HG03457 (cell line): ENCODE measurements around the gene RABEP1.
"Not testable (repeated sequence)": the region's sequence is repeated elsewhere in the genome, so short reads cannot be mapped to it uniquely, and the experiment has no call there.

Experiments used
- ATAC-seq: cut with Tn5 transposase; IDR thresholded peaks from one replicate; pipeline ENCODE4 v1.9.1; 2021; ENCODE audit warnings: moderate number of reproducible peaks; ENCODE audit not compliant: unreplicated experiment

RABEP1 gene

DNA sequence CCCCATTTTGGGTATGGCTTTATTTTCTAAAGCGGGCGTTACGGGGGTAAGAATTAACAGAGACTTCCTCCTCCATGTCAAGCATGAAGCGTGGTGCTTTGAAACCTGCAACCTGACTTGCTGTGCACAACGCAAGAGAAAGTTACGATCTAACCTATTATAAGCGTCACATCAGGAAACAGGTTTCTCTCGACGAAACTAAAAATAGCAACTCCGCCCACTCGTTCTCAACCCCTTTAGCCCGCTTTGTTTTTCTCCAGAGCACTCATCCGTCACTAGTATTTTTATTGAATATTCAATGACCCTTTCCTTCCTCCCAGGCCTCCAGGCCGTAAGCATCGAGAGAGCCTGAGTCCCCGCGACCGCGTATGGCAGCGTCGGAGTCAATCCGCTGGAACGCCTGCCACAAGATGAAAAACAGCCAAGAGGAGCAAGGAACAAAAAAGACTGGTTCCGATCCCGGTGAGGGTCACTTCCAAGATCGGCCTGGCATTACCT, 136.8 kb downstream of the RABEP1 start:
- peak; percentile 17 for ATAC-seq

DNA sequence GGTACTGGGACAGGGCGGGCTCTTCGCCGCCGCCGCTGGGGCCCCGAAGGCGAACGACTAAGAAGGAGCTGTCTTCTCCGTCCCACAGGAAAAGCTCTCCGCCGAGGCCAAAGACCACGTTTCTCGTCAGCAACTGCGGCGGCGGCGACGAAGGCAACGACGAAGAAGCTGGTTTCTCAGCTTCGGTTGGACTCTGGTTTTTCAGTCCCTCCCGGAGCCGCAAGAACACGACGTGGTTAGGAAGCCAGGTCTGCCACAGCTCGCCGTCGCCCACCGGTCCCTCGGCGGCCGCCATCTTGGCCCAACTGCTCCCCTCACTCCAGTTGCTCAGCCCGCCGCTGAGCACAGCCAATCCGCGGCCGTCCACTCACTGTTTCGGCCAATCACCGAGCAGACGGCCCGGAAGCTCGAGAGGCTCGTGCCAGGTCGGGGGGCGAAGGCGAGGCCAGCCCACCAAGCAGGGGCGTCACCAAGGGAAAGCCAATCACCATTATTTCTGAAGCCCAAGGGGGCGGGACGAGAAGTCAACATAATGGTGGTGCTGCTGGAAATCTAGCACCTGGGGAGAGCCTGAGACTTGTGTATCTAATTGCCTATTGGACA, 137.4 kb downstream of the RABEP1 start, which contains the start of gene NUP88:
Gene NUP88, minus strand, starts transcription at position 307 of the 603 bp plus-strand sequence. Its CDS starts 12 bp downstream, at position 295.
- ATAC-seq: peak; percentile 78

- ATAC-seq: peak; percentile 37
These were observed 138.0 kb downstream of the RABEP1 start, which contains the start of gene RPAIN for GRCh38 chr17:5419959-5420653. Gene RPAIN (plus strand): TSS chr17:5420182. CDS start chr17:5420211, 29 bp downstream.

DNA sequence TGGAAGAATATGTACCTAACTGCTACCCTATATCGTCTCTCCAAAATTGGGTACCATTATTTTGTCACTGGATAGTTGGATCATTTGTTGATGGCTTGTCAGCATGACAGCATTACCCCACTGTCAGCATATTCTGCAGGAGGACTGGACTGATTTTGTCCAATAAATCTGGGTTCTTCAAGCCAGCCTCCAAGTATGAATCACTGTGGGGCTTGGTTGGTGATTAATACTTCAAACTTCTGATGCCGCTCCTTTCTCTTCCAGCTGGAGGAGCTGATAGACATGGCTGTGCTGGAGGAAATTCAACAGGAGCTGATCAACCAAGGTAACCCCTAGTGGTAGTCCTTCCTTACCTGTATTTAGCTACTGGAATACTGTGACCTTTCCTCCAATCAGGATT, 140.4 kb downstream of the RABEP1 start:
- ATAC-seq: no peak

GRCh38 chr17:5424909-5425308, 142.8 kb downstream of the RABEP1 start:
- no peak for ATAC-seq

DNA sequence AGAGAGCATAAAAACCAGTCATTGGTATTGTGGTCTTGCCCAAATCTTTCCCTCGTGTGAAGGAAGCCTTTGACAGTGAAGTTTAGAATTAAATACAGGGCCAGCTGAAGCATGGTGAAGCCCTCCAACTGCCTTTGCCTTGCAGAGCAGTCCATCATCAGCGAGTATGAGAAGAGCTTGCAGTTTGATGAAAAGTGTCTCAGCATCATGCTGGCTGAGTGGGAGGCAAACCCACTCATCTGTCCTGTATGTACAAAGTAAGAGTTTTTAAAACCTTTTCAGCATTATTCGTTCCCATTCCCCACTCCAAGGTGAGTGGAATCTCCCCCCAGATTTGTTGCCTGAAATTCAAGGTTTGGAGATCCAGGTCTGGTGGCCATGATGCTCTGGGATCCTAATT, 143.7 kb downstream of the RABEP1 start:
- no peak for ATAC-seq

- ATAC-seq: no peak
These were observed 147.3 kb downstream of the RABEP1 start for GRCh38 chr17:5429191-5429887.

GRCh38 chr17:5430413-5430999, 148.4 kb downstream of the RABEP1 start:
- no peak for ATAC-seq

DNA sequence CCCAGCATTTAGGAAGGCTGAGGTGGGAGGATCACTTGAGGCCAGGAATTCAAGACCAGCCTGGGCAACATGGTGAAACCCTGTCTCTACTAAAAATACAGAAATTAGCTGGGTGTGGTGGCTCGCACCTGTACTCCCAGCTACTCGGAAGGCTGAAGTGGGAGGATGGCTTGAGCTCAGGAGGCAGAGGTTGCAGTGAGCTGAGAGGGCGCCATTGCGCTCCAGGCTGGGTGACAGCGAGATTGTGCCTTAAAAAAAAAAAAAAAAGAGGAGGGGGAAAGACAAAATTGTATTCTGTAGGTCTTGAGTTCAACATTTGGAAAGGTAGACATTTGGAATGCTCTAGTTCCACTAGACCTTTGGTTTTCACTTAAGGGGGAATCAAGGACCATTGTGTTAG, 149.2 kb downstream of the RABEP1 start:
- not testable (repeated sequence) for ATAC-seq

DNA sequence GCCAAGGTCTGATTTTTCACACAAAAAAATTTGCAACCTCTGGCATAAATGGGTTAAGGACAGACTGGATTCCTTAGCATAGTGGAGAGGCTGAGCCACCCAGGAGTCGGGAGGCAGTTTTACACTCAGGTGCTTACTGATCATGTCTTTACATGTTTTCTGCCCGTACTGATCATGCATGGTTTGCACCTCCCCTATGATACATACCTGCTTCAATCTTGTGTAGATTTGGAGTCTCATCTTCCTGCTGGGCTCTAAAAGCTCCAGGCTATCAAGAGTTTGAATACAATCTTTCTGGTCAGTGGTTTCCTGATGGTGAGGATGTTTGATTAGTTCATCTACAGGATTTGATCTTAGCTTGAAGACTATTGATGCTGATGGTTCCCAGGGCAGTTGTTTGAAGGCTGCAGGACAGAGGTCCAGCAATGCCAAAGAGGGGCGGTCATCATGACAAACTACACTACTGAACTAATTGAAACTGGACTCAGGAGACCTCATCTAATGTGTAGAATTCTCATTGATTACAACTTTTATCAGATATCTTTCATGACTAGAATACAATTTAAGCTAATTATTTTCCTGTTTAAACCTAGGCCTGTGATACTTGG, 150.0 kb downstream of the RABEP1 start:
- ATAC-seq: no peak

DNA sequence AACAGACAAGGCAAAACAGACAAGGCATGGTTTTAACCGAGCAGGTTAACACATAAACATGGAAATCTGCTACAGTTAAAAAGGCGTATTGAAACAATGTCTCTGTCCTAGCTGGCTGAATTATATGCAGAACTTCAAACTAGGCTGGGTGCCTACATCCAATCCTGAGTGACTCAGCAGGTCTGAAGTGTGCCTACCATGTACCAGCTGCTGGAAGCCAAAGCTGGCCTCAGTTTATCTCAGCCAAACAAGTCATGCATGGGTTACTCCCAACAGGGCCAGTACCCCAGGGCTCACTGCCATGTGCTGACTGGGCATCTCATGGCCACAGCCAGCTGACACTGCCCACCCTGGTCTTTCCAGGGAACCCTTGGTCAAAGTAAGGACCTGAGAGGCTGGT, 152.9 kb downstream of the RABEP1 start:
- ATAC-seq: no peak
